HepG2 (cell line): ENCODE results near the gene AOX1. TPM values are rescaled to one million over a fixed set of nuclear protein-coding genes. Genes with fewer than 3 reads are reported as not detected.
A peak's percentile ranks its signal among the peaks of the same experiment; 100 is the strongest.
"Not testable (repeated sequence)": the region's sequence is repeated elsewhere in the genome, so short reads cannot be mapped to it uniquely, and the experiment has no call there.

Experiments
- DPF2 ChIP-seq: sonication (generic); formaldehyde crosslinking; IDR thresholded peaks from 2 replicates; pipeline ENCODE4 v1.4.0; 2020; ENCODE audit warnings: mild to moderate bottlenecking, low read depth, missing genetic modification reagents, borderline replicate concordance
- GATAD2A ChIP-seq: IDR thresholded peaks from 2 replicates; pipeline ENCODE4 v1.6.1; 2016
- HIVEP1 ChIP-seq: sonication (generic); formaldehyde crosslinking; IDR thresholded peaks from 2 replicates; pipeline ENCODE4 v1.4.0; 2020; ENCODE audit warnings: mild to moderate bottlenecking, missing genetic modification reagents
- MEF2D ChIP-seq: sonication (generic); formaldehyde crosslinking; IDR thresholded peaks from 2 replicates; pipeline ENCODE4 v1.5.1; 2020; ENCODE audit warnings: mild to moderate bottlenecking, missing genetic modification reagents
- NR2C2 ChIP-seq: sonication (generic); formaldehyde crosslinking; IDR thresholded peaks from 2 replicates; pipeline ENCODE4 v1.4.0; 2020; ENCODE audit warnings: missing genetic modification reagents, mild to moderate bottlenecking, moderate library complexity, borderline replicate concordance
- PHF8 ChIP-seq: sonication (generic); formaldehyde crosslinking; IDR thresholded peaks from 2 replicates; pipeline ENCODE4 v1.5.0; 2020; ENCODE audit warnings: missing genetic modification reagents
- PITX1 ChIP-seq: sonication (generic); formaldehyde crosslinking; IDR thresholded peaks from 2 replicates; pipeline ENCODE4 v1.5.1; 2020; ENCODE audit warnings: mild to moderate bottlenecking, missing genetic modification reagents
- SOX6 ChIP-seq, 2 experiments: fragments of 450-650 bp in 1 of 2; sonication (generic) in 1 of 2; formaldehyde crosslinking in 1 of 2; IDR thresholded peaks; 2 replicates each; pipeline versions ENCODE4 v1.4.0 to v1.6.1; 2017 to 2020; ENCODE audit warnings: antibody characterized with exemption in 1 of 2, mild to moderate bottlenecking in 1 of 2, missing genetic modification reagents in 1 of 2
- WIZ ChIP-seq: sonication (generic); formaldehyde crosslinking; IDR thresholded peaks from 2 replicates; pipeline ENCODE4 v1.5.1; 2020; ENCODE audit warnings: mild to moderate bottlenecking, missing genetic modification reagents
- ZNF225 ChIP-seq: sonication (generic); formaldehyde crosslinking; IDR thresholded peaks from 2 replicates; pipeline ENCODE4 v1.4.0; 2020; ENCODE audit warnings: mild to moderate bottlenecking, missing genetic modification reagents
- polyA plus RNA-seq, 8 experiments: library from polyadenylated mRNA; depleted of rRNA in 3 of 8; stranded (reverse) in 7 of 8; unstranded in 1 of 8; fragments of >200 nt; fragmentation: Illumina TruSeq in 4 of 8; extraction: Trizol in 4 of 8; gene quantifications; 2 replicates each; pipeline versions ENCODE4 v1.2.1 to v1.2.3, GENCODE V29; 2011 to 2016; ENCODE audit warnings: low read depth in 4 of 8, missing spikeins in 1 of 8, mixed read lengths in 1 of 8; ENCODE audit not compliant: insufficient read depth in 1 of 8
- total RNA-seq, 5 experiments: library from RNA; depleted of rRNA; stranded (reverse); fragments of >200 nt; fragmentation: Illumina TruSeq; extraction: Trizol; gene quantifications; 2 replicates each; pipeline ENCODE4 v1.2.3, GENCODE V29; 2016; ENCODE audit warnings: low read depth in 1 of 5
- TF ChIP-seq, protein P1 (sequence below): sonication (generic); formaldehyde crosslinking; IDR thresholded peaks from 2 replicates; pipeline ENCODE4 v1.4.0; 2020; ENCODE audit warnings: missing genetic modification reagents, mild to moderate bottlenecking, borderline replicate concordance
- TF ChIP-seq, protein P2 (sequence below): sonication (generic); formaldehyde crosslinking; IDR thresholded peaks from 2 replicates; pipeline ENCODE4 v1.4.0; 2020; ENCODE audit warnings: missing genetic modification reagents, borderline replicate concordance
- TF ChIP-seq, protein P3 (sequence below): sonication (generic); formaldehyde crosslinking; IDR thresholded peaks from 2 replicates; pipeline ENCODE4 v1.5.0; 2020; ENCODE audit warnings: mild to moderate bottlenecking, missing genetic modification reagents, borderline replicate concordance

AOX1 gene
- total and polyA plus RNA-seq, 2 of the 13 experiments (the other 11 are each of a cell fraction or from before 2014, with no cell fraction given) = 9.2 to 18.0 TPM

DNA sequence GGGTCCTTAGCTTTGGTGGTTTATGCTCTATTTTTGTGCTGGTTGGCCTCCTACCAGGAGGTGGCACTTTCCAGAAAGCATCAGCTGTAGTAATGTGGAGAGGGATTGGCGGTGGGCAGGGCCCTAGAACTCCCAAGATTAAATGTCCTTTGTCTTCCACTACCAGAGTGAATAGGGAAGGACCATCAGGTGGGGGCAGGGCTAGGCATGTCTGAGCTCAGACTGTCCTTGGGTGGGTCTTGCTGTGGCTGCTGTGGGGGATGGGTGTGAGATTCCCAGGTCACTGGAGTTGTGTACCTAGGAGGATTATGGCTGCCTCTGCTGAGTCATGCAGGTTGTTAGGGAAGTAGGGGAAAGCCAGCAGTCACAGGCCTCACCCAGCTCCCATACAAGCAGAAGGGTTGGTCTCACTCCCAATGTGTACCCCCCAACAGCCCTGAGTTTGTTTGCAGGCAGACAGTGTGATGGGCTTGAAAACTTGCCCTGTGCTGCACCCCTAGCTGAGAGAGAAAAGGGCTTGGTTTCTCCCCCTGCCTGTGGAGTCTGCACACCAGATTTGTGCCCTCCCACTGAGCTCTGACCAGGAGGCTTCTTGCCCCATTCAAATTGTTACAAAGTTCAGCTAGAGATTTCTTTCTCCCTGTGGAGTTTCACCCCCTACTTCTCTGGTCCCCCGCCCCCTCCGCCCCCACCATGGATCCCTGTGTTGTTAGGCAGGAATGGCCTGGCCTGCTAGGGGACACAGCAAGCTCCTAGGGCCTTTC is 62.9 kb downstream of the AOX1 start (continued):
- TF ChIP-seq, protein P1, sequence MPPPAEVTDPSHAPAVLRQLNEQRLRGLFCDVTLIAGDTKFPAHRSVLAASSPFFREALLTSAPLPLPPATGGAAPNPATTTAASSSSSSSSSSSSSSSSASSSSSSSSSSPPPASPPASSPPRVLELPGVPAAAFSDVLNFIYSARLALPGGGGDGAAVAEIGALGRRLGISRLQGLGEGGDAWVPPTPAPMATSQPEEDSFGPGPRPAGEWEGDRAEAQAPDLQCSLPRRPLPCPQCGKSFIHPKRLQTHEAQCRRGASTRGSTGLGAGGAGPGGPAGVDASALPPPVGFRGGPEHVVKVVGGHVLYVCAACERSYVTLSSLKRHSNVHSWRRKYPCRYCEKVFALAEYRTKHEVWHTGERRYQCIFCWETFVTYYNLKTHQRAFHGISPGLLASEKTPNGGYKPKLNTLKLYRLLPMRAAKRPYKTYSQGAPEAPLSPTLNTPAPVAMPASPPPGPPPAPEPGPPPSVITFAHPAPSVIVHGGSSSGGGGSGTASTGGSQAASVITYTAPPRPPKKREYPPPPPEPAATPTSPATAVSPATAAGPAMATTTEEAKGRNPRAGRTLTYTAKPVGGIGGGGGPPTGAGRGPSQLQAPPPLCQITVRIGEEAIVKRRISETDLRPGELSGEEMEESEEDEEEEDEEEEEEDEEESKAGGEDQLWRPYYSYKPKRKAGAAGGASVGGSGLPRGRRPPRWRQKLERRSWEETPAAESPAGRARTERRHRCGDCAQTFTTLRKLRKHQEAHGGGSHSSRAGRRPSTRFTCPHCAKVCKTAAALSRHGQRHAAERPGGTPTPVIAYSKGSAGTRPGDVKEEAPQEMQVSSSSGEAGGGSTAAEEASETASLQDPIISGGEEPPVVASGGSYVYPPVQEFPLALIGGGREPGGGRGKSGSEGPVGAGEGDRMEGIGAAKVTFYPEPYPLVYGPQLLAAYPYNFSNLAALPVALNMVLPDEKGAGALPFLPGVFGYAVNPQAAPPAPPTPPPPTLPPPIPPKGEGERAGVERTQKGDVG (CRISPR knock-in tag) = 0 out of 2 replicates have a peak, but pooled peaks have one; percentile 44
- TF ChIP-seq ZNF225 (CRISPR knock-in tag) (0 out of 2 replicates have a peak, but pooled peaks have one; percentile 40), SOX6 (CRISPR knock-in tag; IDR thresholded peaks at IDR 0.05) (peak; percentile 42), NR2C2 (CRISPR knock-in tag) (0 out of 2 replicates have a peak, but pooled peaks have one; percentile 29), MEF2D (CRISPR knock-in tag) (0 out of 2 replicates have a peak, but pooled peaks have one; percentile 43), DPF2 (CRISPR knock-in tag) (peak; percentile 42; the same call in 1 of the 2 replicates), HIVEP1 (CRISPR knock-in tag) (peak; percentile 17; the same call in 1 of the 2 replicates), WIZ (CRISPR knock-in tag) (0 out of 2 replicates have a peak, but pooled peaks have one; percentile 34), GATAD2A (CRISPR knock-in tag) (peak; percentile 36; the same call in 1 of the 2 replicates), PHF8 (peak; percentile 42; the same call in 1 of the 2 replicates), PITX1 (peak; percentile 87)
- TF ChIP-seq, protein P2, sequence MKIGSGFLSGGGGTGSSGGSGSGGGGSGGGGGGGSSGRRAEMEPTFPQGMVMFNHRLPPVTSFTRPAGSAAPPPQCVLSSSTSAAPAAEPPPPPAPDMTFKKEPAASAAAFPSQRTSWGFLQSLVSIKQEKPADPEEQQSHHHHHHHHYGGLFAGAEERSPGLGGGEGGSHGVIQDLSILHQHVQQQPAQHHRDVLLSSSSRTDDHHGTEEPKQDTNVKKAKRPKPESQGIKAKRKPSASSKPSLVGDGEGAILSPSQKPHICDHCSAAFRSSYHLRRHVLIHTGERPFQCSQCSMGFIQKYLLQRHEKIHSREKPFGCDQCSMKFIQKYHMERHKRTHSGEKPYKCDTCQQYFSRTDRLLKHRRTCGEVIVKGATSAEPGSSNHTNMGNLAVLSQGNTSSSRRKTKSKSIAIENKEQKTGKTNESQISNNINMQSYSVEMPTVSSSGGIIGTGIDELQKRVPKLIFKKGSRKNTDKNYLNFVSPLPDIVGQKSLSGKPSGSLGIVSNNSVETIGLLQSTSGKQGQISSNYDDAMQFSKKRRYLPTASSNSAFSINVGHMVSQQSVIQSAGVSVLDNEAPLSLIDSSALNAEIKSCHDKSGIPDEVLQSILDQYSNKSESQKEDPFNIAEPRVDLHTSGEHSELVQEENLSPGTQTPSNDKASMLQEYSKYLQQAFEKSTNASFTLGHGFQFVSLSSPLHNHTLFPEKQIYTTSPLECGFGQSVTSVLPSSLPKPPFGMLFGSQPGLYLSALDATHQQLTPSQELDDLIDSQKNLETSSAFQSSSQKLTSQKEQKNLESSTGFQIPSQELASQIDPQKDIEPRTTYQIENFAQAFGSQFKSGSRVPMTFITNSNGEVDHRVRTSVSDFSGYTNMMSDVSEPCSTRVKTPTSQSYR (CRISPR knock-in tag) = peak; percentile 97
- not testable (repeated sequence) for TF ChIP-seq SOX6 (IDR thresholded peaks at IDR 0.05)
- TF ChIP-seq, protein P3, sequence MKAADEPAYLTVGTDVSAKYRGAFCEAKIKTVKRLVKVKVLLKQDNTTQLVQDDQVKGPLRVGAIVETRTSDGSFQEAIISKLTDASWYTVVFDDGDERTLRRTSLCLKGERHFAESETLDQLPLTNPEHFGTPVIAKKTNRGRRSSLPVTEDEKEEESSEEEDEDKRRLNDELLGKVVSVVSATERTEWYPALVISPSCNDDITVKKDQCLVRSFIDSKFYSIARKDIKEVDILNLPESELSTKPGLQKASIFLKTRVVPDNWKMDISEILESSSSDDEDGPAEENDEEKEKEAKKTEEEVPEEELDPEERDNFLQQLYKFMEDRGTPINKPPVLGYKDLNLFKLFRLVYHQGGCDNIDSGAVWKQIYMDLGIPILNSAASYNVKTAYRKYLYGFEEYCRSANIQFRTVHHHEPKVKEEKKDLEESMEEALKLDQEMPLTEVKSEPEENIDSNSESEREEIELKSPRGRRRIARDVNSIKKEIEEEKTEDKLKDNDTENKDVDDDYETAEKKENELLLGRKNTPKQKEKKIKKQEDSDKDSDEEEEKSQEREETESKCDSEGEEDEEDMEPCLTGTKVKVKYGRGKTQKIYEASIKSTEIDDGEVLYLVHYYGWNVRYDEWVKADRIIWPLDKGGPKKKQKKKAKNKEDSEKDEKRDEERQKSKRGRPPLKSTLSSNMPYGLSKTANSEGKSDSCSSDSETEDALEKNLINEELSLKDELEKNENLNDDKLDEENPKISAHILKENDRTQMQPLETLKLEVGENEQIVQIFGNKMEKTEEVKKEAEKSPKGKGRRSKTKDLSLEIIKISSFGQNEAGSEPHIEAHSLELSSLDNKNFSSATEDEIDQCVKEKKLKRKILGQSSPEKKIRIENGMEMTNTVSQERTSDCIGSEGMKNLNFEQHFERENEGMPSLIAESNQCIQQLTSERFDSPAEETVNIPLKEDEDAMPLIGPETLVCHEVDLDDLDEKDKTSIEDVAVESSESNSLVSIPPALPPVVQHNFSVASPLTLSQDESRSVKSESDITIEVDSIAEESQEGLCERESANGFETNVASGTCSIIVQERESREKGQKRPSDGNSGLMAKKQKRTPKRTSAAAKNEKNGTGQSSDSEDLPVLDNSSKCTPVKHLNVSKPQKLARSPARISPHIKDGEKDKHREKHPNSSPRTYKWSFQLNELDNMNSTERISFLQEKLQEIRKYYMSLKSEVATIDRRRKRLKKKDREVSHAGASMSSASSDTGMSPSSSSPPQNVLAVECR = peak; percentile 3; the same call in 1 of the 2 replicates
